CD8-positive, alpha-beta memory T cell (primary cell): Measurements from ENCODE around the gene FYCO1. TPM values are rescaled to one million over a fixed set of nuclear protein-coding genes. Genes with fewer than 3 reads are reported as not detected.

Experiments
- CTCF ChIA-PET: fragments of 350-600 bp; sonication (Branson Sonifier 250); formaldehyde crosslinking; loops from one replicate; lab custom pipeline; 2021; ENCODE audit warnings: antibody characterized with exemption; lab: Charles Lee
- POLR2A ChIA-PET: fragments of 350-600 bp; sonication (Branson Sonifier 250); formaldehyde crosslinking; loops from one replicate; lab custom pipeline; 2021; ENCODE audit warnings: antibody characterized with exemption; lab: Charles Lee
- DNase-seq, 5 donors: peaks; one replicate each; pipeline versions ENCODE4 v3.0.0 to v3.0.0-alpha.2; 2020 to 2022; ENCODE audit warnings: mixed read lengths in 1 of 5
- H3K27ac ChIP-seq: one replicate; pipeline ENCODE4 v1.7.0; 2013; ENCODE audit warnings: low read depth, mild to moderate bottlenecking, low read length, moderate library complexity
- H3K27me3 ChIP-seq: 2 replicates; pipeline ENCODE4 v1.7.0; 2013; ENCODE audit warnings: low read length, mild to moderate bottlenecking; ENCODE audit not compliant: insufficient read depth, poor library complexity, severe bottlenecking
- H3K36me3 ChIP-seq: 2 replicates; pipeline ENCODE4 v1.7.0; 2013; ENCODE audit warnings: mild to moderate bottlenecking, low read length, moderate library complexity; ENCODE audit not compliant: insufficient read depth
- H3K4me1 ChIP-seq: 2 replicates; pipeline ENCODE4 v1.7.0; 2013; ENCODE audit warnings: mild to moderate bottlenecking, low read length, moderate library complexity; ENCODE audit not compliant: insufficient read depth
- H3K4me3 ChIP-seq: 2 replicates; pipeline ENCODE4 v1.7.0; 2013; ENCODE audit warnings: mild to moderate bottlenecking, low read length
- H3K9me3 ChIP-seq: 2 replicates; pipeline ENCODE4 v1.7.0; 2013; ENCODE audit warnings: mild to moderate bottlenecking, low read length
- H3K27ac Mint-ChIP-seq, 8 donors: one replicate each; pipeline ENCODE4 v1.8.0; 2020 to 2021; ENCODE audit warnings: mixed read lengths in 8 of 8, mild to moderate bottlenecking in 6 of 8, inconsistent platforms in 3 of 8, moderate library complexity in 3 of 8
- H3K27me3 Mint-ChIP-seq, 2 donors: one replicate each; pipeline ENCODE4 v1.8.0; 2020 to 2021; ENCODE audit warnings: mixed read lengths in 2 of 2, mild to moderate bottlenecking in 1 of 2, moderate library complexity in 1 of 2
- H3K36me3 Mint-ChIP-seq, 3 donors: one replicate each; pipeline ENCODE4 v1.8.0; 2020 to 2021; ENCODE audit warnings: mixed read lengths in 3 of 3, inconsistent platforms in 1 of 3, mild to moderate bottlenecking in 1 of 3
- H3K4me1 Mint-ChIP-seq, 3 donors: one replicate each; pipeline ENCODE4 v1.8.0; 2020 to 2021; ENCODE audit warnings: mixed read lengths in 3 of 3, inconsistent platforms in 1 of 3, mild to moderate bottlenecking in 1 of 3
- H3K4me3 Mint-ChIP-seq, 7 donors: one replicate each; pipeline ENCODE4 v1.8.0; 2020 to 2021; ENCODE audit warnings: mixed read lengths in 7 of 7, mild to moderate bottlenecking in 6 of 7, moderate library complexity in 4 of 7, inconsistent platforms in 2 of 7
- H3K9me3 Mint-ChIP-seq, 5 donors: one replicate each; pipeline ENCODE4 v1.8.0; 2020 to 2022; ENCODE audit warnings: mixed read lengths in 5 of 5, mild to moderate bottlenecking in 3 of 5, moderate library complexity in 2 of 5, inconsistent platforms in 1 of 5
- polyA plus RNA-seq: library from polyadenylated mRNA; unstranded; fragments of 300-500 nt; fragmentation: Illumina TruSeq; gene quantifications from one replicate; pipeline ENCODE4 v1.2.3, GENCODE V29; 2021
- total RNA-seq, 2 experiments: library from RNA; stranded (reverse); gene quantifications; one replicate each; pipeline ENCODE4 v1.2.3, GENCODE V29; 2021

The FYCO1 gene
- total and polyA plus RNA-seq, 3 experiments from 2014 or later: 11.0 to 13.7 (median 13.4) TPM

DNA sequence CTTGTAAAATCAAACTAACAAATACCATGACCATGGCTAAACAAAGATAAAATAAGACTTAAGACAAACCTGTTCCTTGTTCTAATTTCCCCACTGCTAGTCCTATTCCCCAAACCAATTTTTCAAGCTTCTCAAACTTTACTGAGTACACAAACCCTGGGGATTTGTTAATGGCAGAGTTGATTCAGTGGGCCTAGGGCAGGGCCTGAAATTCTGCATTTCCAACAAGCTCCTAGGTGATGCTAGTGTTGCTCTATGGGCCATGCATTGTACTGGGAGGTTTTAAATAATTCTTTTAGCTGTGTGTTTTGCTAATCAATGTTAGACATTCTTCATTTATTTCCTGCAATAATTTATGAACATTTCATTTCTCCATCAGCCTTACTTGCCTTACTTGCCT is 122.6 kb downstream of the FYCO1 start:
- no peak overlapping the region for H3K4me3 ChIP-seq
- no peak overlapping the region for H3K27ac Mint-ChIP-seq
- DNase-seq: no peak
- H3K36me3 ChIP-seq: no peaks in the 10 kb centered on the region
- CTCF ChIA-PET: interaction anchor here (0.8 kb wide), 1 partner anchor 11 kb away, joined by 3 read pairs; no protein-coding TSS in a partner anchor
- H3K36me3 Mint-ChIP-seq: peaks cover 0 to 6% (median 0%) of the 10 kb centered on the region in 3 donors
- no peak overlapping the region for H3K27ac ChIP-seq
- peaks cover 3% of the 10 kb centered on the region for H3K27me3 ChIP-seq
- H3K4me1 Mint-ChIP-seq: peaks cover 36 to 75% (median 52%) of the 10 kb centered on the region in 3 donors
- H3K4me1 ChIP-seq: peaks cover 29% of the 10 kb centered on the region
- POLR2A ChIA-PET: interaction anchor here (1.3 kb wide), 1 partner anchor 18 kb away, joined by 4 read pairs; no protein-coding TSS in a partner anchor
- no peak overlapping the region for H3K4me3 Mint-ChIP-seq
- peaks cover 0 to 6% (median 4%) of the 10 kb centered on the region in 5 donors for H3K9me3 Mint-ChIP-seq
- H3K27me3 Mint-ChIP-seq: peaks cover 11 to 25% of the 10 kb centered on the region in 2 donors
- no peaks in the 10 kb centered on the region for H3K9me3 ChIP-seq

- Histone ChIP-seq H3K27ac (no peak overlapping the region), H3K4me1 (peaks cover 29% of the 10 kb centered on the region), H3K9me3 (no peaks in the 10 kb centered on the region), H3K27me3 (peaks cover 3% of the 10 kb centered on the region), H3K4me3 (no peak overlapping the region), H3K36me3 (no peaks in the 10 kb centered on the region)
- CTCF ChIA-PET: interaction anchor here (1.6 kb wide), 1 partner anchor 8 kb away, joined by 7 read pairs; no protein-coding TSS in a partner anchor
- Mint-ChIP-seq H3K4me1 (peaks cover 36 to 75% (median 52%) of the 10 kb centered on the region in 3 donors), H3K27me3 (peaks cover 11 to 25% of the 10 kb centered on the region in 2 donors), H3K9me3 (peaks cover 0 to 6% (median 4%) of the 10 kb centered on the region in 5 donors), H3K36me3 (peaks cover 0 to 6% (median 0%) of the 10 kb centered on the region in 3 donors), H3K27ac (peak overlapping the region in 1 of 8 donors; percentile 66), H3K4me3 (peak overlapping the region in 1 of 7 donors; percentile 38)
- no peak for DNase-seq
- POLR2A ChIA-PET: interaction anchor here (0.9 to 1.3 kb wide), 4 partner anchors 9 to 31 kb away, joined by 3 to 4 read pairs (median 3); no protein-coding TSS in a partner anchor
Observed at GRCh38 chr3:45872569-45872968, 123.1 kb downstream of the FYCO1 start.

- H3K4me3 Mint-ChIP-seq: peak overlapping the region in 1 of 7 donors; percentile 38
- H3K4me1 ChIP-seq: peaks cover 29% of the 10 kb centered on the region
- peaks cover 3% of the 10 kb centered on the region for H3K27me3 ChIP-seq
- peaks cover 36 to 78% (median 52%) of the 10 kb centered on the region in 3 donors for H3K4me1 Mint-ChIP-seq
- ChIA-PET CTCF (interaction anchor here (1.1 to 1.6 kb wide), 3 partner anchors 9 to 30 kb away, joined by 3 to 7 read pairs (median 3); no protein-coding TSS in a partner anchor), POLR2A (interaction anchor here (0.9 to 1.3 kb wide), 4 partner anchors 9 to 30 kb away, joined by 3 to 4 read pairs (median 3); no protein-coding TSS in a partner anchor)
- H3K4me3 ChIP-seq: no peak overlapping the region
- no peak overlapping the region for H3K27ac ChIP-seq
- no peaks in the 10 kb centered on the region for H3K9me3 ChIP-seq
- H3K27ac Mint-ChIP-seq: peak overlapping the region in 1 of 8 donors; percentile 66
- H3K36me3 Mint-ChIP-seq: peaks cover 0 to 6% (median 0%) of the 10 kb centered on the region in 3 donors
- no peak for DNase-seq
- H3K27me3 Mint-ChIP-seq: peaks cover 11 to 25% of the 10 kb centered on the region in 2 donors
- H3K9me3 Mint-ChIP-seq: peaks cover 0 to 6% (median 4%) of the 10 kb centered on the region in 5 donors
- H3K36me3 ChIP-seq: no peaks in the 10 kb centered on the region
Observed at GRCh38 chr3:45871780-45872179, 123.8 kb downstream of the FYCO1 start.

- Histone ChIP-seq H3K9me3 (no peaks in the 10 kb centered on the region), H3K27ac (no peak overlapping the region), H3K27me3 (peaks cover 3% of the 10 kb centered on the region), H3K4me3 (peak overlapping the region; percentile 14), H3K4me1 (peaks cover 35% of the 10 kb centered on the region), H3K36me3 (no peaks in the 10 kb centered on the region)
- H3K9me3 Mint-ChIP-seq: peaks cover 0 to 6% (median 4%) of the 10 kb centered on the region in 5 donors
- ChIA-PET POLR2A (interaction anchor here (0.7 to 1.1 kb wide), 2 partner anchors 11 to 38 kb away, joined by 3 to 5 read pairs; no protein-coding TSS in a partner anchor), CTCF (no interaction called here)
- H3K27ac Mint-ChIP-seq: peak overlapping the region in 7 of 8 donors; percentile 41 to 86 (median 61)
- H3K36me3 Mint-ChIP-seq: peaks cover 0 to 6% (median 0%) of the 10 kb centered on the region in 3 donors
- H3K27me3 Mint-ChIP-seq: peaks cover 8 to 19% of the 10 kb centered on the region in 2 donors
- DNase-seq: peak; percentile 57 to 91 (median 88)
- peak overlapping the region; percentile 9 to 54 (median 45) for H3K4me3 Mint-ChIP-seq
- H3K4me1 Mint-ChIP-seq: peaks cover 39 to 83% (median 58%) of the 10 kb centered on the region in 3 donors
Observed at GRCh38 chr3:45870099-45870498, 125.5 kb downstream of the FYCO1 start.

DNA sequence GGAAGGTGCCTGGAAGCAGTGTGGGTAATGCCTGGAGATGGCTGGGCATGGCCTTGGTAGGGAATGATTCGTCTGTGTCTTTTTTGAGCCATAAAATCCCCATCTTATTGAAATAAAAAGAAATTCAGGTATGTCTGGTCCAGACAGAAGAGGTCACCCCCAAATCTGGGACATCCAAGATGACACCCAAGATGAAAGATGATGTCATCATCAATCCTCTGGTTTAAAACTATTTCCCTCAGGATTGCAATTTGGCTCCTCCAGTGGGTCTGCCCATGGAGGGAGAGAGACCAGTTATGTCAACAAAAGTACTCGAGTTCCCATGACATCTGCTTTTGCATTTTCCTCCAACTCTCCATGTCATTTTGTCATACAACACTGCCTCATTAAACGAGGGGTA is 126.0 kb downstream of the FYCO1 start:
- Histone ChIP-seq H3K27ac (no peak overlapping the region), H3K4me3 (peak overlapping the region; percentile 14), H3K4me1 (peaks cover 39% of the 10 kb centered on the region), H3K36me3 (no peaks in the 10 kb centered on the region), H3K9me3 (no peaks in the 10 kb centered on the region), H3K27me3 (peaks cover 2% of the 10 kb centered on the region)
- ChIA-PET POLR2A (interaction anchor here (0.7 to 1.1 kb wide), 2 partner anchors 11 to 39 kb away, joined by 3 to 5 read pairs; no protein-coding TSS in a partner anchor), CTCF (no interaction called here)
- Mint-ChIP-seq H3K27me3 (peaks cover 11 to 14% of the 10 kb centered on the region in 2 donors), H3K27ac (peak overlapping the region in 5 of 8 donors; percentile 41 to 83 (median 56)), H3K9me3 (peaks cover 0 to 6% (median 4%) of the 10 kb centered on the region in 5 donors), H3K4me1 (peaks cover 44 to 83% (median 60%) of the 10 kb centered on the region in 3 donors), H3K4me3 (peak overlapping the region in 6 of 7 donors; percentile 22 to 54 (median 46)), H3K36me3 (peaks cover 0 to 6% (median 0%) of the 10 kb centered on the region in 3 donors)
- no peak for DNase-seq

- Mint-ChIP-seq H3K36me3 (peaks cover 0 to 4% (median 3%) of the 10 kb centered on the region in 3 donors), H3K4me3 (no peak overlapping the region), H3K27me3 (peaks cover 10 to 12% of the 10 kb centered on the region in 2 donors), H3K4me1 (peaks cover 44 to 80% (median 60%) of the 10 kb centered on the region in 3 donors), H3K9me3 (peaks cover 2 to 3% (median 2%) of the 10 kb centered on the region in 5 donors), H3K27ac (peak overlapping the region in 3 of 8 donors; percentile 42 to 47 (median 46))
- no peaks in the 10 kb centered on the region for H3K36me3 ChIP-seq
- H3K27me3 ChIP-seq: no peaks in the 10 kb centered on the region
- POLR2A ChIA-PET: interaction anchor here (0.9 to 2.0 kb wide), 3 partner anchors 9 to 24 kb away, joined by 3 to 10 read pairs (median 3); no protein-coding TSS in a partner anchor
- no peak overlapping the region for H3K4me3 ChIP-seq
- no peak overlapping the region for H3K27ac ChIP-seq
- H3K4me1 ChIP-seq: peaks cover 41% of the 10 kb centered on the region
- CTCF ChIA-PET: interaction anchor here (1.3 kb wide), 1 partner anchor 28 kb away, joined by 3 read pairs; no protein-coding TSS in a partner anchor
- H3K9me3 ChIP-seq: no peaks in the 10 kb centered on the region
- no peak for DNase-seq
Observed at GRCh38 chr3:45868650-45869049, 127.0 kb downstream of the FYCO1 start.

- H3K9me3 ChIP-seq: no peaks in the 10 kb centered on the region
- H3K36me3 ChIP-seq: no peaks in the 10 kb centered on the region
- H3K27me3 Mint-ChIP-seq: peaks cover 12 to 13% of the 10 kb centered on the region in 2 donors
- H3K4me1 Mint-ChIP-seq: peaks cover 44 to 82% (median 60%) of the 10 kb centered on the region in 3 donors
- peaks cover 2 to 6% (median 4%) of the 10 kb centered on the region in 5 donors for H3K9me3 Mint-ChIP-seq
- no peak overlapping the region for H3K27ac Mint-ChIP-seq
- peaks cover 3 to 8% (median 3%) of the 10 kb centered on the region in 3 donors for H3K36me3 Mint-ChIP-seq
- no peak for DNase-seq
- ChIA-PET POLR2A (interaction anchor here (0.9 to 2.0 kb wide), 3 partner anchors 9 to 25 kb away, joined by 3 to 10 read pairs (median 3); no protein-coding TSS in a partner anchor), CTCF (interaction anchor here (1.3 kb wide), 1 partner anchor 28 kb away, joined by 3 read pairs; no protein-coding TSS in a partner anchor)
- no peak overlapping the region for H3K27ac ChIP-seq
- no peaks in the 10 kb centered on the region for H3K27me3 ChIP-seq
- H3K4me1 ChIP-seq: peaks cover 41% of the 10 kb centered on the region
- H3K4me3 ChIP-seq: no peak overlapping the region
- no peak overlapping the region for H3K4me3 Mint-ChIP-seq
Observed at GRCh38 chr3:45868213-45868612, 127.4 kb downstream of the FYCO1 start.
